Stimulated activated CD4-positive, alpha-beta T cell treated with anti-CD3 and anti-CD28 coated beads, Interleukin-1b, Interleukin-23, amount 100 ng/mL, for 4 hours (primary cell): ENCODE measurements around the gene COPS9.

Source experiments
- DNase-seq, 2 donors: peaks; one replicate each; pipeline ENCODE4 v3.0.0-alpha.2; 2020; ENCODE audit warnings: low read depth in 2 of 2

The COPS9 gene

GRCh38 chr2:240134466-240134865, 1.6 kb downstream of the COPS9 start:
- no peak for DNase-seq

DNA sequence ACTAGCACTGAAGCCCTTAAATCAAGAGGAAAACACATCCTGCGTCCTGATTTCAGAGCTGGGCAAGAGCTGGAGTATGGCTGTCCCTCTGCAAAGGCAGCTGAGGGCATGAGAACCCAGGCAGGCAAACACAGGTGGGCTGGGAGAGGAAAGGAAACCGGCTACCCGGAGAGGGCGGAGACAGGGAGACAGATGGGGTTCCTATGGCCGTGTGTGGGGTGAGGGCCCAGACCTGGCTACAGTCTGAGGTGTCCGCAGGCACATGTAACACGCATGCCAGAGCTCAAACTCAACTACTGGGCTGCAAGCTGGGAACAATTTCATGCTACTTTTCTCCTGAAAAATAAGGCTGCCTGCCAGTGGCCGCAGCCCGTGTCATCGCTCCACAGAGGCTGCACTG, 2.7 kb downstream of the COPS9 start:
- no peak for DNase-seq

DNA sequence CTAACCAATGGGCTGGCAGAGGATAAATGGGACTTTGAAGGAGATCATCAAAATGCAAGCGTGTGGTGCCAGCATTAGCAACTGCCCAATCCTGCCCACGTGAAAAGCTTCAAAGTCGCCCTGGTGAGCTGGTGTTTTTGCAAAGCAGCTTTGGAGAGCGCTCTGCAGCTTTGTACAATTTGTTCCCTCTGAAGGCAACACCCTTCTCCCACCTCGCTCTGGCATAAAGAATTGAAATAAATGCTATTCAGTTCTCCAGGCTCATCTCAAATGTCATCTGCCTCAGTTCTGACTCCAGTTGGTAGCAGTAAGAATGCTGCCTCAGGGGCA, 3.5 kb downstream of the COPS9 start:
- no peak for DNase-seq

- DNase-seq: no peak
These were observed 4.0 kb downstream of the COPS9 start for GRCh38 chr2:240131941-240132650.

DNA sequence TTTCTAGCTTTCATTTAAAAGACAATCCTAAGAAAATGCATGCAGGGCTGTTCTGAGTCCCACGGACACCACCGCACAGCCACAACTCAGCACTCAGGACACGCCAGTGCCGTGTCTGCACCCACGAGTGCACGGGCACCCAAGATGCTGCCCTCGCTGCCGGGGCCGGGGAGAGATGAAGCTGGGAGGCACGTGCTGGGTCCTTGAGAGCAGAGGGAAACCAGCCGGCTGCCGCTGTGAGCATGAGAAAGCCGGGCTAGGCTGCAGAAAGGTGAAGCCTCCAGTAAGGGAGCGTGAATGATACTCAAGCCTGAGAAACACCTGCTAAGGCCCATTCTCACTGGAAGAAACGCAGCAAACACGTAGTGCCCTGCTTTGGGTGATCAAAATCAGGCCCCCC, 4.8 kb downstream of the COPS9 start:
- DNase-seq: no peak

DNA sequence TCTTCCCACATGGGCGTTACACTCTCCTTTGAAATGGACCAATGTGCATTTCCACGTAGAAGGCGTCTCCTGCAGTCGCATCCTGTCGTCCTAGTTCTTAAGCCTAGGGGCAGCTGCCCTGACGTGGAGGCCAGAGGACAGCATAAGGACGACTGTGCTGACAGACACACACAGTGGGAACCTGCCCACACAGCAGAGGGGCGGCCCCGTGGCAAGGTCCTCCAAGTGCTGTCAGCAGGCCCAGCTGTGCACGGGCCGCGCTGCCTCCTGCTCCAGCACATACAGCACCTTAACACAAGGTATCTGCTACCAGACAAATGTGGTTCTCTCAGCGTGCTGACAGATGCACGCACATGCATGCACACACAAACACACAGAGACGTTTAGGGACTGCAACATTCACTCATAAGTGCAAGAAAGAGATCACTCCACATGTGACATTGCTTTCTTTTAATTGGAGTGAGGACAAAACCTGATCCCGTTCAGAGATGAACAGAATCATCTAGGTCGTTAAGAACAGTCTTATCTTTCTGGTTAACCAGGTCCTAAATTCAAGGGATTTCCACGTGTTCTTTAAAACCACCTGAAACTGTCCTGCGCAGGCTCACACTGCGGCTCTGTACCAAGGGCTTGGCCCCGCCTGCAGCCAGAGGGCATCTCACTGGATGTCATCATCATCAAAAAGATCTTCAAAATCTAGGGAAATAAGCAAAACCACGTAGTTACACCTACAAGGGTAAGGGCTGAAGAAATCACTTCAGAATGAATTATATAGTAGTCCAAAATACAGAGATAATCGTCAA, 5.5 kb downstream of the COPS9 start:
- DNase-seq: no peak

GRCh38 chr2:240129731-240130392, 6.2 kb downstream of the COPS9 start:
- DNase-seq: no peak

GRCh38 chr2:240129311-240129710, 6.8 kb downstream of the COPS9 start:
- no peak for DNase-seq

- no peak for DNase-seq
These were observed 7.4 kb downstream of the COPS9 start for GRCh38 chr2:240128608-240129145.

GRCh38 chr2:240127911-240128607, 8.0 kb downstream of the COPS9 start:
- DNase-seq: no peak

- no peak for DNase-seq
These were observed 8.8 kb downstream of the COPS9 start for GRCh38 chr2:240127191-240127750.

DNA sequence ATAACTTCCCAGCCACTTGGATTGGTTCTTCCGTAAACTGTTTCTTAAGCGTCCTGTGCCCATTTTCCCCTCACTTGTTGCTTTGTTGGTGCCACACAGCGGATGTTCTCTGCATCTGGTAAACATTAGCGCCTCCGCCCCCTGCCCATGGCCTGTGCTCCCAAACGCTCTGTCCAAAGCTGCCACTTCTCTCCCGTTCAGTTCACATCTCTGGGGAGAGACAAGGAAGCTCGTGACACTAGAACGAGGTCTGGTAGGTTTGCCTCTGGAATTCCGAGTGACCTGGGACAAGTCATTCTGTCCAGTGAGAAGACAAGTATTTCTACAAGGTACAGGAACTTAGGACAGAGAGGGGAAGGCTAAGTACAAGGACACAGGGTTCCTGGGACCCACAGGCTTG, 9.4 kb downstream of the COPS9 start:
- no peak for DNase-seq

DNA sequence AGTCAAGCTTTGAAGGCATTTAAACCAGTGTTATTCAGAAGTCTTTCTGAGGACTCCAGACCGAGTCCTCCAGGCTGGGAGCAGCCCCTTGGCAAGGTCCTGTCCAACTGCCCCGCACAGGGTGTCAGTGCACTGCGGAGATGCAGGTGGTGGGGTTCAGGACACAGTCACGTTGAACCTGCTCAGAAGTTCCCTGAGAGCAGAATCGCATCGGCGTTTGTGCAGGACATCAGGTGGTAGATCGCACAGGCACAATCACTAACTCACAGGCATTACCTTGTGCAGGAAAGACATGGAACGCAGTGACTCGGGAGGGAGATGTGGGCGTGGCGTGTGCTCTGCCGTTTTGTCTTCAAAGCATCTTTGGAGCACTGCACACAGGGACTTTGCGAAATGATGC, 10.4 kb downstream of the COPS9 start:
- DNase-seq: no peak

DNA sequence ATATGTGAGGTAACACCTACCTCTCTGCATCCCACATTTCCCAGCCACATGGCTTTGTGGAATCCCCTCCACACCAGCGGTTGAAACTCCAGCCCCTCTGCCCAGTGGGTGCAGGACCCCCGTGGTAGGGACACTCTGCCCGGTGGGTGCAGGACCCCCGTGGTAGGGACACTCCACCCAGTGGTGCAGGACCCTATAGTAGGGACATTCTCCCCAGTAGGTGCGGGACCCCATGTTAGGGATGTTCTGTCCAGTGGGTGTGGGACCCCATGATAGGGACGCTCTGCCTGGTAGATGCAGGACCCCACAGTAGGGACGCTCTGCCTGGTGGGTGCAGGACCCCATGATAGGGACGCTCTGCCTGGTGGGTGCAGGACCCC, 11.5 kb downstream of the COPS9 start:
- DNase-seq: no peak

GRCh38 chr2:240123821-240124650, 12.1 kb downstream of the COPS9 start:
- DNase-seq: no peak

- no peak for DNase-seq
These were observed 14.4 kb downstream of the COPS9 start for GRCh38 chr2:240121675-240122074.

GRCh38 chr2:240121190-240121589, 14.9 kb downstream of the COPS9 start:
- no peak for DNase-seq

DNA sequence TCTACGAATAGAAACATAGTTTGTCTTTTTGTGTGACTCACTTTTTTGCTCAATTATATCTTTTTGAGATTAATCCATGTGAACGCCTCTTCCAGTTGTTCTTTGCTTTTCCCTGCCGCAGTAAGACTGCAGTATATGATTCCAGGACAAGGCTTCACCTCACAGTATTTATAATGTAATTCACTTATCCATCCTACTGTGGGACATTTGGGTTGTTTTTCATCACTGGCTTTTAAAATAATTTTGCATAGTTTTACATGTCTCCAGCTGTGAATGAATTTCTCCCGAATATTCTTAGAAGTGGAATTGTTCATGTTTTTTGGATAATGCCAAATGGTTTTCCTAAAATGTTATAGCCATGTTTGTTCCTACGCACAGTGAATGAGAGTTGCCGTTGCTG, 21.9 kb downstream of the COPS9 start:
- DNase-seq: no peak

DNA sequence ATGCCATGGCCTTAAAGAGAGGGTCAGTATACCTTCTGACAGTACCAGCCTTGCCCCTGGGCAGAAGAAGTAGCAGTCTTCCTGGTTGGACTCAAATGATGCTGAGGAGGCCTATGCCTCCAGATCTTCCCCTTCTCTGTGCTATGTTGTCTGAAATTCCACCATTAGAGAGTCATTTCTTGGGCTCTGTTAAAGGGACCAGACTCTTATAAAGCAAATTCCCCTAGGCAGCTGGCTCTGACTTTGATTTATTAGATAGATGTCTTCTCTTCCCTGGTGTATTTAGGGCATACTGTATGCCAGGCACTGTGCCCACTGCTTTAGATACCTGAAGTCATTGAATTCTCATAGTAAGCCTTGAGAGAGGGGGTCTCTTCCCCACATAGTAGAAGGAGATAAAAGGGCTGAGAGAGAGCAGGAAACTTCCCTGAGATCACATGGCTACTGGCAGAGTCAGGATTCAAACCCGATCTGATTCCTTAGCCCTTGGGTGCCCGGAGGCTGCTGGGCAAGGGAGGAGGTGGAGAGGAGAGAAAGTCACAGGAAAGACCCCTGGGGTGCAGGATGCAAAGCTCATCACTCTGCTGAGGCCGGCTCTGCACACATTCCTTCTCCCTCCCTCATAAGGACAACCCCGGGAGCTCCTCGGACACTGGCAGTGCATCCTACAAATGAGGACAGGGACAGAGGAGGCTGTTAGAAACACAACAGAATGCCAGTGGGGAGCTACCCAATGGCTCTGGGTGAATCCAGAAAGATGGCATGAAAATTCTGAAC, 23.0 kb downstream of the COPS9 start:
- DNase-seq: no peak

DNA sequence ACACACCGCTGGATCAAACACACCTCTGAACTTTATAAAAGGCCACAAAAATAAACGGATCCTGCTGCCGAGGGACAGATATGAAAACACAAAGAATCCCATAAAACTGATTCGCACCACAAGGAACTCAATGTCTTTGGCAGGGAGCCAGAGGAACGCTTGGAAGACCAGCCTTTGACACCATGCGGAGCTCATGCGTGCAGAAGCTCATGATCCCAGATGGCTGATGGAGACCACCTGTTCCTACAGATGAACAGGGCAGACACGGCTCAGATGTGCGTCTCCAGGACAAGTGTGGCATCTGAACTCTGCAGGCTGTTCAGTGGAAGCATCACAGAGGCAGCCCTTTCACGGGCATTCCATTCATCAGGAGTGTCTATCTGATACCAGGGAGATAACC, 24.9 kb downstream of the COPS9 start:
- no peak for DNase-seq
